HG03064 (cell line): ENCODE results near the gene HOXA11.

Experiments
- ATAC-seq: cut with Tn5 transposase; IDR thresholded peaks from one replicate; pipeline ENCODE4 v1.9.1; 2021; ENCODE audit warnings: low read depth; ENCODE audit not compliant: unreplicated experiment

HOXA11 gene

DNA sequence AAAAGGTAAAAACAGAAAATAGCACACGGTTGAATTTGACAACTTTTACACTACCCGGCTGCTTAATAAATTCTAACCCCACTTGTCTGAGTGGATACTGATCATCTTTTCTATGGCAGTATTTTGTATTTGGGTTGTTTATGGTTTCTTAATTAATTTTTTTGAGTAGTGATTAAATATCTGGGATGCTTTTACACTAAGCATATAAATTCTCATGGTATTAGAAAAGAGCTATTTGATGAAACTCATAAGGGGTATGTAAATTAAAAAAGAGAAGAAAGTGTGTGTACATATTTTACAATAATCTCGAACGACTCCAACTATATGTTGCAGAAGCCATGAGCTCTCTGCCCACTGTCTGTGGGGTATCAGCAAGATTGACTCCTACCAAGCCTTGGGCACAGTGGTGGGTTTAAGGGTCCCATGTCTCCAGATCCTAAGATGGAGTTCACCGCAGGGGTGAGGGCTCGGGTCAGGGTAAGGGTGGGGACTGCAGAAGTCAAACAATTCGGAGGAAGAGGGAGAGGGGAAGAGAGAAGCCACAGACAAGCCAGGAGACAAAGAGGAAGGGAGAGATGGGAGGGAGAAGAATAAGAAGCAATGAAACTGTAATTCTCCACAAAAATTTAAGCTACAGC is 22.4 kb upstream of the HOXA11 start:
- ATAC-seq = no peak

- no peak for ATAC-seq
Observed at GRCh38 chr7:27205325-27206280, 20.6 kb upstream of the HOXA11 start.

DNA sequence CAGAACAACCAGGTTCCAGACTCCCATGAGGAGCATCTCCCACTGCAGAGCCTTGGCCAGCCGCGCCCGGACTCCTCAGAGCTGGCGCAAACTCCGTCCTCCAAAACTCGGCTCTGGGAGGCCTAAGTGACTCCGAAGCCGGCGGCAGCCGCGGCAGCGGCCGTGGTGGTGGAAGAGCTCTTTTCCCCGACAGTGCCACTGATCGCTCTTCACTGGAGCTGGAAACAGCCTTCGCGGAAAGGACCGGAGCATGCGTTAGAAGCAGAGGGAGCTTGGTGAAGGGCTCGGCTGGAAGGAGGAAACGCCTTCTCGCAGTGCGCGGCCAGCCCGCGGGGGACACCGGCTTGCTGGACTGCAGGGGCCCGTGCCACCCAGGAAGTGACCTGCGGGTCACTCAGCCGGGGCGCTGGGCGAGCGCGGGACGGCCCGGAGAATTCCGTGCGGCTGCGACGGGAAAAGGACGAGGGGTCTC is 19.9 kb upstream of the HOXA11 start:
- no peak for ATAC-seq

GRCh38 chr7:27203964-27204594 is 19.0 kb upstream of the HOXA11 start:
- ATAC-seq = no peak

DNA sequence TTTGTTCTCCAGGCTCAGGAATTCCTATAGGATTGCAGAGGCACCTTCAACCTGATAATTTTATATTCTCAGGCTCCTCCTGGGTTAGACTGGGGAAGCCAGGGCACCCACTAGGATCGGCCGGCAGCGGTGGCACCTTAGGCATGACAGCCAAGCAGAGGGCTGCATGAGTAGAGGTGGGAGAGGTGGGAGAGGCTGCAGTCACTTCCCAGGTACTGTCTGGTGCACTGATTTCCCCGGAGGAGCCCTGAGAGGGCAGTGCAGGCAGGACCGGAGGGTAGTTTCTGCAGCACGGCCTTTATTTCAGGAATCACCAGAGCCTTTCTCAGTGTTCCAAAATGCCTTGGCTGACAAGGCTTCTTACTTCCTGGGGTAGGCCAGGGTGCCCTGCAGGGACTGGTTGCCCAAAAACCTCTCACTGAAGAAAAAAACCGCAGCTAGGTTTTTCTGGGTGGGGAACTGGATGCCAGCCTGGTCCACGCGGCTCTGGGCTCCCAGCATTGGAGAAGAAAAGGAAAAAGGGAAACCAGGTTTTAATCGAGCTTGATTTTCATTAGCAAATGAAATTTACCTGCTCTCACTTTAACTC is 18.4 kb upstream of the HOXA11 start:
- no peak for ATAC-seq

DNA sequence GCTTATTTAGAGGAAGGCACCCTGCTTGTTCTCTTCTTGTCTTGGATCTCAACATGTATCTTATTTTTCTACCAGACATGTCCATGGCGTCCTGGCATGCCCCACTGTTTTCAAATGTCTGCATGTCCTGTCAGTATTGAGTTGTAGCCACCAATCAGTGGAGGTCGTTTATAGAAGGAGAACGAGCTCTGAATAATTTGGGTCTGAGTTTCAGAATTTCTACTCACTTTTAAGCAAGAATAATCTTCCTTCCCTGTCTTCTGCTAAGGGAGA is 17.8 kb upstream of the HOXA11 start:
- no peak for ATAC-seq

DNA sequence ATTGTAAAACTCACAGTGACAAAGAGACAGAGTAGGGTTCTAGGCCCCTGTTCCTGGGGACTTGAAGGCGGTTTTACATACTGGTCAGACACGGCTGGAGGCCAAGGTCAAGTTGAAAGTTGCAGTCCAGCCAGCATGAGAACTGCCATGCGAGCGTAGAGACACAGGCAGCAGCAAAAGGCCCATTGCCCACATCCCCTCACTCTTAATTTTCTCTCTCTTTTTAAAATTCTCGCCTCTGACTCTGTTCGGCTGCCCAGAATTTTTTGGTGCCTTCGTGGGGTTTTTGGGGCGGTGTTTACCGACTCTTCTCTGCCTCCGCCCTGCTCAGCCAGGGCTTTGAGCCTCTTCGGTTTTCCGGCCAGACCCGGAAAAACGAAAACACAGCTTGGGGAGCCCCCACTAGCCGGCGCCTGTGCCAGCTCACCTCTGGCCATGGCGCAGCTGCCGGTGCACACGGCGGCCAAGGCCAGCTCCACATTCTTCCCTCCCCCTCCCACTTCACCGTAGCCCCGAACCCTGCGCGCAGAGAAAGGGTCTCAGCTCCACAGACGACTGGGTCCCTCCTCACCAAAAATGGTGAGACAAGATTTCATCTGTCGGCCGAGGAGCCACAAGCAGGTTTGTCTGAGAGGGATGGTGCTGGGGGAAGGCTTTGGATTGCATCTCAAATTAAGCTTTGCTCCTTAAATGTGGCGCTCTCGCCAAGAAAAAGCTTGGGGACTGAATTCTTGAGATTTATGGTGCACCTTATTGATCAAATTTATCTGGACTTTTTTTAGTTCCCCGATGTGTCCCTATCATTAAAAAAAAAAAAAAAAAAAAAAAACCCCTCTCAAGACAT is 17.2 kb upstream of the HOXA11 start:
- no peak for ATAC-seq

GRCh38 chr7:27201580-27202017 is 16.6 kb upstream of the HOXA11 start:
- ATAC-seq = no peak

DNA sequence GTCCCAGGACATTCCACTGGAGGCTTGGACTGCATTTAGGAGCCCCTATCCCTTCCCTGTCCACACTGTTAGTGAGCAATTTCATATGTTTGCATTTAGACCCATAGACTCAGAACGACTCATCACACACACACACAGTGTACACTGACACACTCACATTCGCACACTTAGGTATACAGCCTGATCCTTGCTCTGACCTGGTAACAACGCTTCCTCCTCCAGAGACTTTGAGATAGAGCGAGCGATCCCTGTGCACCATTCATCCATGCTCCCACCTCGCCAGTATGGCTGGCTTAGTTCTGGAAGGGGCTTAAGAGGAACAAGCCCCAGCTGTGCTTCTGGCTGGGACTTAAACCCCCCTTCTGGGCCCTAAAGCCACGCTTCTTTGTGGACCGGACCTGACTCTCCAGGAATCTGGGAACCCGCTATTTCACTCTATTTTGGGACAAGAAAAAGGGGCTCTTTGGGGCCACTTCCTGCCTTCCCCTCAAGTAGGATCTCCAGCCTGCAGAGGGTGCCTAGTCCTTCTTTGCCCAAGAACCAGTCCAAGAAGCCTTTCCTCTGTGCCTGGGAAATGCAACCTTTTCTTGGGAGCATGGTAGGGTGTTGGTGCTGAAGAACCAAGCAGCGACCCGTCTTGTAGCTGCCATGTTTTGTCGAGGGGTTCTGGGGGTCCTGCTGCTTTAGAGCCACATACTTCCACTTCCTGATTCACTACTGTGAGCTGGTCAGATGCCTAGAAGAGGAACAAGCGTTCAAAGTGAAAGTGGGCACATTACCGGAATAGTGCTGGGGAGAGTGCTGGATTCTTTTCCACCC is 15.9 kb upstream of the HOXA11 start:
- no peak for ATAC-seq

DNA sequence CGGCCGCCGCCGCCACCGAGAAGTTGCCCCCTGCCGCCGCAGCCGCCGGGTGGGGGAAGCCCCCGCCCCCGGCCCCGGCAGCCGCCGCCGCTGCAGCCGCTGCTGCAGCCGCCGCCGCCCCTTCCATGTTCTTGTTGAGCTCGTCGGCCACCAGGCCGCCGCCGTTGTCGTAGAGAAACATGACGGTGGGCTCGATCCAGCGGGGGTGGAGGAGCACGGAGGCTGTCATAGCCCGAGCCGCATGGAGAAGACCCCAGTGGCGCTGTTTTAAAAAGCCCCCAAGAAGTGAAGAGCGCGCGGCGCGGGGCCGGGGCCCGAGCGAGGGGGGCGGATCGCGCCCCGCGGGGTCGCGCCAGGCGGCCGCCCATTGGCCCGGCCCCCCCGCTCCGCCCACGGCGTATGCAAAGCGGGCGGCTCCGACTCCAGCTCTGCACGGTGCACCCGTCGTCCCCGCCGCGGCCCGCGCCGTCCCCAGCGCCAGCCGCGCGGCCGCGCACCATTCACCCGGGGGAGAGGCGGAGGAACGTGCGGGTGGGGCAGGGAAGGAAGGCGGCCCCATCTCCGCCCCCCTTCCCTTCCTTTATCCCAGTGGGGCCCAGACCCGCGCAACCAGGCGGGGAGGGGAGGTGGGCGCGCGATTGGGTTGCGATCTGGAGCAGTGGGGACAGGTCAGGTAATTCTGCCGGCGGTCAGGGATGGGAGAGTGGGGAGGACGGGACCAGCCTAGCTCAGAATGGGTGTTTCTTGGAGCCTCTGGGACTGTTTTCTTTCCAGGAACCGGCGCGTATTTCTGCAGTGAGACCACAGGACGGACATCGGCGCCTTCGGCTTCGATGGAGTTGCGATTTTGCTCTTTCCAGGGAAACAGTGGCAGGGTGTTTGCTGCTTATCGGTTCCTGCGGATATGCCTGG is 15.1 kb upstream of the HOXA11 start, which contains the start of gene HOXA13:
TSS of gene HOXA13 (minus strand) at position 243 of the 912 bp plus-strand sequence. CDS start at position 229, 14 bp downstream.
- ATAC-seq = no peak

GRCh38 chr7:27198871-27199801 is 14.1 kb upstream of the HOXA11 start:
- no peak for ATAC-seq

GRCh38 chr7:27198138-27198841 is 13.3 kb upstream of the HOXA11 start:
- ATAC-seq = no peak

- ATAC-seq = no peak
Observed at GRCh38 chr7:27197137-27198042, 12.4 kb upstream of the HOXA11 start.

GRCh38 chr7:27196287-27196767 is 11.3 kb upstream of the HOXA11 start:
- ATAC-seq = no peak

GRCh38 chr7:27194686-27195379 is 9.8 kb upstream of the HOXA11 start:
- no peak for ATAC-seq
